ENCODE results near the gene CFAP77. TPM values are rescaled to one million over a fixed set of nuclear protein-coding genes. Genes with fewer than 3 reads are reported as not detected.

The CFAP77 gene
- total and polyA plus RNA-seq, 2 of the 13 experiments (the other 11 are each of a cell fraction or from before 2014, with no cell fraction given) = not detected

DNA sequence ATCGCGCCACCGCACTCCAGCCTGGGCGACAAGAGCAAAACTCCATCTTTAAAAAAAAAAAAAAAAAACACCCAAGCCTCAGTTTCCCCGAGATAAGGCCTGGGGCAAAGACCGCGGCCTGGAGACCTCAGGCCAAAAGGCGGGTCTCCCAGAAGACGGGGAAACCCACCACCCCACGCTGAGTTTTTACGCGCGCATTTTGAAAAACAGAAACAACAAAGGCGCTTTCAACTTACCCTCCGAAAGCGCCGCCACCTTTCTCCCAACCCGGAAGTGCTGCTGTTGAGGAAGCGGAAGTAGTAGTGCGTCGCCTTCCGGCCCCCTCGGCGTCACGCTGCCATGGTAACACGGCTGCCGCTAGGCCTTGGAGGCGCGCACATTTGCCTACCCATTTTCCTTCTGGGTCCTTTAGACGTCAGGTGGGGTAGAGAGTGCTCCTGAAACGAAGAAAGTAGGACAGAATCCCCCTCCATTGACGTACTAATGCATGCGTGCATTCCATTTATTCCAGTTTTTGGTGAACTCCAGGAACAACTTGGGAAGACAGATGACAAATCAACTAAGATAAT, 3.4 kb upstream of the CFAP77 start, which contains the start of gene TTF1 (continued):
- TF ChIP-seq, protein P1, sequence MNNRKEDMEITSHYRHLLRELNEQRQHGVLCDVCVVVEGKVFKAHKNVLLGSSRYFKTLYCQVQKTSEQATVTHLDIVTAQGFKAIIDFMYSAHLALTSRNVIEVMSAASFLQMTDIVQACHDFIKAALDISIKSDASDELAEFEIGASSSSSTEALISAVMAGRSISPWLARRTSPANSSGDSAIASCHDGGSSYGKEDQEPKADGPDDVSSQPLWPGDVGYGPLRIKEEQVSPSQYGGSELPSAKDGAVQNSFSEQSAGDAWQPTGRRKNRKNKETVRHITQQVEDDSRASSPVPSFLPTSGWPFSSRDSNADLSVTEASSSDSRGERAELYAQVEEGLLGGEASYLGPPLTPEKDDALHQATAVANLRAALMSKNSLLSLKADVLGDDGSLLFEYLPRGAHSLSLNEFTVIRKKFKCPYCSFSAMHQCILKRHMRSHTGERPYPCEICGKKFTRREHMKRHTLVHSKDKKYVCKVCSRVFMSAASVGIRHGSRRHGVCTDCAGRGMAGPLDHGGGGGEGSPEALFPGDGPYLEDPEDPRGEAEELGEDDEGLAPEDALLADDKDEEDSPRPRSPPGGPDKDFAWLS (CRISPR knock-in tag; IDR thresholded peaks at IDR 0.05; ENCODE audit: borderline replicate concordance) = no peak
- TF ChIP-seq IKZF4 (CRISPR knock-in tag; IDR thresholded peaks at IDR 0.05; ENCODE audit: borderline replicate concordance, low read depth, not compliant biosample characterization) = no peak
- no peak for TF ChIP-seq REXO4 (CRISPR knock-in tag; IDR thresholded peaks at IDR 0.05; ENCODE audit: borderline replicate concordance)
- TF ChIP-seq NFYB (CRISPR knock-in tag; IDR thresholded peaks at IDR 0.05) = no peak
- no peak for TF ChIP-seq ZNF326 (CRISPR knock-in tag; IDR thresholded peaks at IDR 0.05; ENCODE audit: borderline replicate concordance)
- no peak for TF ChIP-seq SYNCRIP (IDR thresholded peaks at IDR 0.05; ENCODE audit: insufficient read depth, low read depth, low read length)
- TF ChIP-seq ZNF484 (CRISPR knock-in tag; IDR thresholded peaks at IDR 0.05; ENCODE audit: borderline replicate concordance, low read depth) = no peak
- TF ChIP-seq ZFP36L1 (CRISPR knock-in tag; IDR thresholded peaks at IDR 0.05) = 0 out of 2 replicates have a peak, but pooled peaks have one; percentile 52
- TF ChIP-seq, protein P2, sequence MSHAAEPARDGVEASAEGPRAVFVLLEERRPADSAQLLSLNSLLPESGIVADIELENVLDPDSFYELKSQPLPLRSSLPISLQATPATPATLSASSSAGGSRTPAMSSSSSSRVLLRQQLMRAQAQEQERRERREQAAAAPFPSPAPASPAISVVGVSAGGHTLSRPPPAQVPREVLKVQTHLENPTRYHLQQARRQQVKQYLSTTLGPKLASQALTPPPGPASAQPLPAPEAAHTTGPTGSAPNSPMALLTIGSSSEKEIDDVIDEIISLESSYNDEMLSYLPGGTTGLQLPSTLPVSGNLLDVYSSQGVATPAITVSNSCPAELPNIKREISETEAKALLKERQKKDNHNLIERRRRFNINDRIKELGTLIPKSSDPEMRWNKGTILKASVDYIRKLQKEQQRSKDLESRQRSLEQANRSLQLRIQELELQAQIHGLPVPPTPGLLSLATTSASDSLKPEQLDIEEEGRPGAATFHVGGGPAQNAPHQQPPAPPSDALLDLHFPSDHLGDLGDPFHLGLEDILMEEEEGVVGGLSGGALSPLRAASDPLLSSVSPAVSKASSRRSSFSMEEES (CRISPR knock-in tag; IDR thresholded peaks at IDR 0.05) = no peak
- peak; percentile 100 for TF ChIP-seq SAP130 (CRISPR knock-in tag; IDR thresholded peaks at IDR 0.05; ENCODE audit: low read depth)
- no peak for TF ChIP-seq ZSCAN20 (CRISPR knock-in tag; IDR thresholded peaks at IDR 0.05; ENCODE audit: borderline replicate concordance)
- no peak for TF ChIP-seq MAF1 (CRISPR knock-in tag; IDR thresholded peaks at IDR 0.05; ENCODE audit: borderline replicate concordance)
- no peak for TF ChIP-seq SRSF9 (IDR thresholded peaks at IDR 0.05; ENCODE audit: borderline replicate concordance, insufficient read depth, low read depth, low read length, poor library complexity, severe bottlenecking)
- TF ChIP-seq NR3C1 (CRISPR knock-in tag; IDR thresholded peaks at IDR 0.05) = no peak
- no peak for TF ChIP-seq ZNF431 (CRISPR knock-in tag; IDR thresholded peaks at IDR 0.05; ENCODE audit: borderline replicate concordance, low read depth)
- no peak for TF ChIP-seq ZNF20 (CRISPR knock-in tag; IDR thresholded peaks at IDR 0.05)
- TF ChIP-seq ZNF354B (CRISPR knock-in tag; IDR thresholded peaks at IDR 0.05) = no peak
- TF ChIP-seq, protein P3, sequence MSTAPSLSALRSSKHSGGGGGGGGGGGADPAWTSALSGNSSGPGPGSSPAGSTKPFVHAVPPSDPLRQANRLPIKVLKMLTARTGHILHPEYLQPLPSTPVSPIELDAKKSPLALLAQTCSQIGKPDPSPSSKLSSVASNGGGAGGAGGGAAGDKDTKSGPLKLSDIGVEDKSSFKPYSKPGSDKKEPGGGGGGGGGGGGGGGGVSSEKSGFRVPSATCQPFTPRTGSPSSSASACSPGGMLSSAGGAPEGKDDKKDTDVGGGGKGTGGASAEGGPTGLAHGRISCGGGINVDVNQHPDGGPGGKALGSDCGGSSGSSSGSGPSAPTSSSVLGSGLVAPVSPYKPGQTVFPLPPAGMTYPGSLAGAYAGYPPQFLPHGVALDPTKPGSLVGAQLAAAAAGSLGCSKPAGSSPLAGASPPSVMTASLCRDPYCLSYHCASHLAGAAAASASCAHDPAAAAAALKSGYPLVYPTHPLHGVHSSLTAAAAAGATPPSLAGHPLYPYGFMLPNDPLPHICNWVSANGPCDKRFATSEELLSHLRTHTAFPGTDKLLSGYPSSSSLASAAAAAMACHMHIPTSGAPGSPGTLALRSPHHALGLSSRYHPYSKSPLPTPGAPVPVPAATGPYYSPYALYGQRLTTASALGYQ (CRISPR knock-in tag; IDR thresholded peaks at IDR 0.05) = no peak
- no peak for TF ChIP-seq ZNF556 (CRISPR knock-in tag; IDR thresholded peaks at IDR 0.05; ENCODE audit: borderline replicate concordance)
- no peak for TF ChIP-seq ZNF430 (CRISPR knock-in tag; IDR thresholded peaks at IDR 0.05)
- no peak for TF ChIP-seq RAD51 (IDR thresholded peaks at IDR 0.05; ENCODE audit: borderline replicate concordance)
- TF ChIP-seq KLF11 (CRISPR knock-in tag; IDR thresholded peaks at IDR 0.05) = no peak
- peak; percentile 54; the same call in 1 of the 2 replicates for TF ChIP-seq IRF2 (CRISPR knock-in tag; IDR thresholded peaks at IDR 0.05)
- TF ChIP-seq, protein P4, sequence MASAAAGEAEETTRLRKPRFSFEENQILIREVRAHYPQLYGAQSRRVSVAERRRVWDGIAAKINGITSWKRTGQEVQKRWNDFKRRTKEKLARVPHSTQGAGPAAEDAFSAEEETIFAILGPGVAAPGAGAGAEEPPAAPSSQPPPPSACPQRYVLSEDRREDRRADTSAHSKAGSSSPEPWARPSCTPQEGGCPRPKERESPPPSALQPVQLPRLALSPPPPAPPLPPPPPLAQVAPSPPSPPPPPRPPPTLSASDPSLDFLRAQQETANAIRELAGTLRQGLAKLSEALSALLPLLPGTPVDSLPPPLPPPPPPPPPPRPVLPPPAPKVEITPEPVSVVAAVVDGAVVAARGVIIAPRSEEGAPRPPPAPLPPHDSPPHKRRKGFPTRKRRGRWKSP (CRISPR knock-in tag; IDR thresholded peaks at IDR 0.05) = no peak
- 0 out of 2 replicates have a peak, but pooled peaks have one; percentile 19 for TF ChIP-seq ZNF441 (CRISPR knock-in tag; IDR thresholded peaks at IDR 0.05; ENCODE audit: borderline replicate concordance)
